Calu3 (cell line): Measurements from ENCODE around the gene RAD51B. TPM values are rescaled to one million over a fixed set of nuclear protein-coding genes. Genes with fewer than 3 reads are reported as not detected.

Experiments used
- BruUV-seq: library from RNA; stranded (reverse); fragments of 400-500 nt; replicated peaks from 2 replicates; lab custom pipeline; 2021; lab: Mats Ljungman, UMichigan
- CTCF ChIA-PET: fragments of 300-600 bp; sonication (Branson Sonifier 250); formaldehyde crosslinking; loops from one replicate; lab custom pipeline; 2022; ENCODE audit warnings: antibody characterized with exemption; lab: Charles Lee
- DNase-seq: peaks from one replicate; pipeline ENCODE4 v3.0.0; 2022
- H3K27ac Mint-ChIP-seq: one replicate; pipeline ENCODE4 v1.8.0; 2022; ENCODE audit warnings: mixed read lengths; ENCODE audit not compliant: unreplicated experiment
- H3K27me3 Mint-ChIP-seq: one replicate; pipeline ENCODE4 v1.8.0; 2022; ENCODE audit warnings: mixed read lengths; ENCODE audit not compliant: unreplicated experiment
- H3K36me3 Mint-ChIP-seq: one replicate; pipeline ENCODE4 v1.8.0; 2022; ENCODE audit warnings: mild to moderate bottlenecking, moderate library complexity, mixed read lengths; ENCODE audit not compliant: insufficient read depth, unreplicated experiment
- H3K4me1 Mint-ChIP-seq: one replicate; pipeline ENCODE4 v1.8.0; 2022; ENCODE audit warnings: mild to moderate bottlenecking, low read depth, mixed read lengths; ENCODE audit not compliant: unreplicated experiment
- H3K4me3 Mint-ChIP-seq: one replicate; pipeline ENCODE4 v1.8.0; 2022; ENCODE audit warnings: mild to moderate bottlenecking, low read depth, moderate library complexity, mixed read lengths; ENCODE audit not compliant: unreplicated experiment
- H3K9me3 Mint-ChIP-seq: one replicate; pipeline ENCODE4 v1.8.0; 2022; ENCODE audit warnings: low read depth, mixed read lengths; ENCODE audit not compliant: unreplicated experiment
- CTCF ChIP-seq: fragments of 200-600 bp; IDR thresholded peaks from one replicate; pipeline ENCODE4 v1.8.0; 2022; ENCODE audit warnings: antibody characterized with exemption; ENCODE audit not compliant: unreplicated experiment
- intact Hi-C: fragments of 100-400 bp; cut with micrococcal nuclease; formaldehyde crosslinking; loops from one replicate; pipeline ENCODE4 v1.10.0; 2022; ENCODE audit not compliant: unreplicated experiment
- total RNA-seq: library from RNA; stranded (reverse); gene quantifications from 2 replicates; pipeline ENCODE4 v1.2.3, GENCODE V29; 2022

Gene RAD51B
- total RNA-seq, 1 experiment from 2014 or later, result 24.7 TPM

GRCh38 chr14:68516342-68516741, 696.8 kb downstream of the RAD51B start:
- no TSS peak for BruUV-seq
- intact Hi-C loops, result loop anchor here (2.0 kb wide), 1 partner anchor 14 kb away; no protein-coding TSS in a partner anchor
- peaks cover 11% of the 10 kb centered on the region for H3K36me3 Mint-ChIP-seq
- DNase-seq, result no peak
- no peak for TF ChIP-seq CTCF
- peaks cover 53% of the 10 kb centered on the region for H3K4me1 Mint-ChIP-seq
- no peaks in the 10 kb centered on the region for H3K9me3 Mint-ChIP-seq
- no peak overlapping the region for H3K27ac Mint-ChIP-seq
- CTCF ChIA-PET, result interaction anchor here (0.7 kb wide), 1 partner anchor 9 kb away, joined by 4 read pairs; no protein-coding TSS in a partner anchor
- no peak overlapping the region for H3K4me3 Mint-ChIP-seq
- no peaks in the 10 kb centered on the region for H3K27me3 Mint-ChIP-seq

- TF ChIP-seq CTCF, result no peak
- no TSS peak for BruUV-seq
- DNase-seq, result no peak
- intact Hi-C loops, result no loop called here
- no peaks in the 10 kb centered on the region for H3K27me3 Mint-ChIP-seq
- peaks cover 12% of the 10 kb centered on the region for H3K36me3 Mint-ChIP-seq
- no peak overlapping the region for H3K27ac Mint-ChIP-seq
- CTCF ChIA-PET, result interaction anchor here (0.6 to 1.2 kb wide), 5 partner anchors 9 to 898 kb away, joined by 3 to 7 read pairs (median 4); no protein-coding TSS in a partner anchor
- H3K4me1 Mint-ChIP-seq, result peaks cover 62% of the 10 kb centered on the region
- no peaks in the 10 kb centered on the region for H3K9me3 Mint-ChIP-seq
- no peak overlapping the region for H3K4me3 Mint-ChIP-seq
Measured at GRCh38 chr14:68518166-68518565, 698.6 kb downstream of the RAD51B start.

GRCh38 chr14:68518761-68519670, 699.4 kb downstream of the RAD51B start:
- no peak for TF ChIP-seq CTCF
- Mint-ChIP-seq H3K4me1 (peaks cover 62% of the 10 kb centered on the region), H3K36me3 (peaks cover 14% of the 10 kb centered on the region), H3K27ac (peak overlapping the region; percentile 86), H3K9me3 (no peaks in the 10 kb centered on the region), H3K27me3 (no peaks in the 10 kb centered on the region), H3K4me3 (peak overlapping the region; percentile 26)
- BruUV-seq, result no TSS peak
- CTCF ChIA-PET, result interaction anchor here (0.6 to 1.2 kb wide), 8 partner anchors 10 to 899 kb away, joined by 3 to 7 read pairs (median 4); no protein-coding TSS in a partner anchor
- peak; percentile 69 for DNase-seq
- intact Hi-C loops, result loop anchor here (1.0 kb wide), 1 partner anchor 270 kb away; no protein-coding TSS in a partner anchor

GRCh38 chr14:68519671-68520187, 700.1 kb downstream of the RAD51B start:
- peak overlapping the region; percentile 26 for H3K4me3 Mint-ChIP-seq
- TF ChIP-seq CTCF, result no peak
- no TSS peak for BruUV-seq
- no peaks in the 10 kb centered on the region for H3K27me3 Mint-ChIP-seq
- H3K36me3 Mint-ChIP-seq, result peaks cover 14% of the 10 kb centered on the region
- no peak for DNase-seq
- intact Hi-C loops, result loop anchor here (1.0 to 10.0 kb wide), 6 partner anchors 52 to 270 kb away; no protein-coding TSS in a partner anchor
- no peaks in the 10 kb centered on the region for H3K9me3 Mint-ChIP-seq
- H3K27ac Mint-ChIP-seq, result peak overlapping the region; percentile 86
- CTCF ChIA-PET, result no interaction called here
- peaks cover 55% of the 10 kb centered on the region for H3K4me1 Mint-ChIP-seq
